Body of pancreas (tissue), 4 donors: ENCODE data around the gene DPYD.

Experiments
- POLR2A ChIP-seq, 3 donors: fragments of 450-650 bp; IDR thresholded peaks; one replicate each; pipeline ENCODE4 v1.6.1; 2016; ENCODE audit warnings: antibody characterized with exemption in 3 of 3, mild to moderate bottlenecking in 2 of 3
- TF ChIP-seq, protein P1 (sequence below), 7 experiments: fragments of 450-650 bp in 4 of 7; fragments of 200-600 bp in 3 of 7; sonication (generic) in 3 of 7; IDR thresholded peaks; one replicate each; pipeline ENCODE4 v1.5.1; 2016 to 2019; ENCODE audit warnings: antibody characterized with exemption in 7 of 7

DNA sequence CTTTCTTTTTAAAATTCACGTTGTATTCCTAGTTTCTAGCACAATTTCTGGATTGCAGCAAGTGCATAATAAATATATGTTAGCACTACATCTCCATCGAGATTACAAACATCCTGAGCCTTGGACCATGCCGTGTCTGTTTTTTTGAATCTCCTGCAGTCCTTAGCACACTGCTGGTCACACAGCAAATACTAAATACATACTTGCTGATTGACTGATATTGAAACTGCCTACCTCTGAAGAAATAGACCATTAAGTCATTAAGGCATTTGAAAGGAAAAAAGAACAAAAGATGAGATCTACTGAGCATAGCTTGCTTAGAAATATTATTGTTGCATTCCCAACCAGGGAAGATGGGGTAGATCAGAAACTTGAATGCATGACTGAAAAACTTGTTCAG lies 830.1 kb downstream of the DPYD start:
- TF ChIP-seq, protein P1, sequence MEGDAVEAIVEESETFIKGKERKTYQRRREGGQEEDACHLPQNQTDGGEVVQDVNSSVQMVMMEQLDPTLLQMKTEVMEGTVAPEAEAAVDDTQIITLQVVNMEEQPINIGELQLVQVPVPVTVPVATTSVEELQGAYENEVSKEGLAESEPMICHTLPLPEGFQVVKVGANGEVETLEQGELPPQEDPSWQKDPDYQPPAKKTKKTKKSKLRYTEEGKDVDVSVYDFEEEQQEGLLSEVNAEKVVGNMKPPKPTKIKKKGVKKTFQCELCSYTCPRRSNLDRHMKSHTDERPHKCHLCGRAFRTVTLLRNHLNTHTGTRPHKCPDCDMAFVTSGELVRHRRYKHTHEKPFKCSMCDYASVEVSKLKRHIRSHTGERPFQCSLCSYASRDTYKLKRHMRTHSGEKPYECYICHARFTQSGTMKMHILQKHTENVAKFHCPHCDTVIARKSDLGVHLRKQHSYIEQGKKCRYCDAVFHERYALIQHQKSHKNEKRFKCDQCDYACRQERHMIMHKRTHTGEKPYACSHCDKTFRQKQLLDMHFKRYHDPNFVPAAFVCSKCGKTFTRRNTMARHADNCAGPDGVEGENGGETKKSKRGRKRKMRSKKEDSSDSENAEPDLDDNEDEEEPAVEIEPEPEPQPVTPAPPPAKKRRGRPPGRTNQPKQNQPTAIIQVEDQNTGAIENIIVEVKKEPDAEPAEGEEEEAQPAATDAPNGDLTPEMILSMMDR (IDR thresholded peaks at IDR 0.05) = no peak
- TF ChIP-seq POLR2A (IDR thresholded peaks at IDR 0.05) = no peak
